ENCODE measurements around the gene SPATA32. TPM values are rescaled to one million over a fixed set of nuclear protein-coding genes. Genes with fewer than 3 reads are reported as not detected.

The SPATA32 gene
- total RNA-seq, 2 experiments from 2014 or later = 0.62 to 0.68 TPM

- Mint-ChIP-seq H3K27me3 (no peaks in the 10 kb centered on the region), H3K36me3 (peaks cover 50% of the 10 kb centered on the region), H3K9me3 (no peaks in the 10 kb centered on the region), H3K27ac (peak overlapping the region; percentile 99), H3K4me3 (peak overlapping the region; percentile 96), H3K4me1 (peaks cover 66% of the 10 kb centered on the region)
- no peak for DNase-seq
Observed at GRCh38 chr17:45226576-45226975, 35.3 kb downstream of the SPATA32 start.

GRCh38 chr17:45225964-45226530, 35.8 kb downstream of the SPATA32 start:
- peaks cover 61% of the 10 kb centered on the region for H3K4me1 Mint-ChIP-seq
- no peaks in the 10 kb centered on the region for H3K27me3 Mint-ChIP-seq
- H3K27ac Mint-ChIP-seq = peak overlapping the region; percentile 99
- peak; percentile 94 for DNase-seq
- no peaks in the 10 kb centered on the region for H3K9me3 Mint-ChIP-seq
- H3K36me3 Mint-ChIP-seq = peaks cover 45% of the 10 kb centered on the region
- peak overlapping the region; percentile 96 for H3K4me3 Mint-ChIP-seq

GRCh38 chr17:45225051-45225700, 36.7 kb downstream of the SPATA32 start:
- H3K4me1 Mint-ChIP-seq = peaks cover 62% of the 10 kb centered on the region
- H3K4me3 Mint-ChIP-seq = peak overlapping the region; percentile 96
- no peaks in the 10 kb centered on the region for H3K27me3 Mint-ChIP-seq
- no peaks in the 10 kb centered on the region for H3K9me3 Mint-ChIP-seq
- DNase-seq = no peak
- H3K27ac Mint-ChIP-seq = peak overlapping the region; percentile 99
- peaks cover 46% of the 10 kb centered on the region for H3K36me3 Mint-ChIP-seq

- H3K27me3 Mint-ChIP-seq = no peaks in the 10 kb centered on the region
- peak; percentile 66 for DNase-seq
- H3K27ac Mint-ChIP-seq = peak overlapping the region; percentile 99
- peaks cover 62% of the 10 kb centered on the region for H3K4me1 Mint-ChIP-seq
- H3K9me3 Mint-ChIP-seq = no peaks in the 10 kb centered on the region
- H3K4me3 Mint-ChIP-seq = peak overlapping the region; percentile 96
- peaks cover 47% of the 10 kb centered on the region for H3K36me3 Mint-ChIP-seq
Observed at GRCh38 chr17:45224671-45225050, 37.2 kb downstream of the SPATA32 start.

GRCh38 chr17:45223539-45224528, 38.1 kb downstream of the SPATA32 start:
- Mint-ChIP-seq H3K4me1 (peaks cover 65% of the 10 kb centered on the region), H3K27ac (peak overlapping the region; percentile 99), H3K36me3 (peaks cover 54% of the 10 kb centered on the region), H3K27me3 (no peaks in the 10 kb centered on the region), H3K9me3 (no peaks in the 10 kb centered on the region), H3K4me3 (peak overlapping the region; percentile 96)
- DNase-seq = peak; percentile 74

GRCh38 chr17:45222996-45223538, 38.8 kb downstream of the SPATA32 start:
- H3K27me3 Mint-ChIP-seq = no peaks in the 10 kb centered on the region
- DNase-seq = peak; percentile 43
- H3K27ac Mint-ChIP-seq = peak overlapping the region; percentile 99
- peaks cover 53% of the 10 kb centered on the region for H3K36me3 Mint-ChIP-seq
- H3K9me3 Mint-ChIP-seq = no peaks in the 10 kb centered on the region
- peaks cover 59% of the 10 kb centered on the region for H3K4me1 Mint-ChIP-seq
- H3K4me3 Mint-ChIP-seq = peak overlapping the region; percentile 96

GRCh38 chr17:45222289-45222995, 39.5 kb downstream of the SPATA32 start:
- peak overlapping the region; percentile 99 for H3K27ac Mint-ChIP-seq
- no peaks in the 10 kb centered on the region for H3K27me3 Mint-ChIP-seq
- DNase-seq = peak; percentile 55
- peak overlapping the region; percentile 96 for H3K4me3 Mint-ChIP-seq
- peaks cover 54% of the 10 kb centered on the region for H3K4me1 Mint-ChIP-seq
- peaks cover 54% of the 10 kb centered on the region for H3K36me3 Mint-ChIP-seq
- H3K9me3 Mint-ChIP-seq = no peaks in the 10 kb centered on the region

- Mint-ChIP-seq H3K27ac (no peak overlapping the region), H3K4me3 (peak overlapping the region; percentile 96), H3K27me3 (no peaks in the 10 kb centered on the region), H3K4me1 (peaks cover 49% of the 10 kb centered on the region), H3K9me3 (no peaks in the 10 kb centered on the region), H3K36me3 (peaks cover 55% of the 10 kb centered on the region)
- DNase-seq = no peak
Observed at GRCh38 chr17:45222014-45222288, 39.9 kb downstream of the SPATA32 start.

- Mint-ChIP-seq H3K4me1 (peaks cover 49% of the 10 kb centered on the region), H3K27ac (peak within 1 kb of the TSS; percentile 99)
Observed at GRCh38 chr17:45221081-45222013, 40.5 kb downstream of the SPATA32 start, which contains the start of gene FMNL1. Gene FMNL1 (plus strand): TSS chr17:45221885. CDS start chr17:45222125, 240 bp downstream.

GRCh38 chr17:45220079-45220478, 41.8 kb downstream of the SPATA32 start:
- peak overlapping the region; percentile 91 for H3K27ac Mint-ChIP-seq
- no peaks in the 10 kb centered on the region for H3K27me3 Mint-ChIP-seq
- peak overlapping the region; percentile 96 for H3K4me3 Mint-ChIP-seq
- peaks cover 41% of the 10 kb centered on the region for H3K4me1 Mint-ChIP-seq
- no peak for DNase-seq
- H3K9me3 Mint-ChIP-seq = no peaks in the 10 kb centered on the region
- H3K36me3 Mint-ChIP-seq = peaks cover 51% of the 10 kb centered on the region

More at GRCh38 chr17:45221081-45222013, 40.5 kb downstream of the SPATA32 start, which contains the start of gene FMNL1:
- peak; percentile 68 for DNase-seq
- Mint-ChIP-seq H3K9me3 (no peaks in the 10 kb centered on the region), H3K36me3 (peaks cover 55% of the 10 kb centered on the region), H3K27me3 (no peaks in the 10 kb centered on the region), H3K4me3 (peak within 1 kb of the TSS; percentile 96)

GRCh38 chr17:45218895-45219661, 42.8 kb downstream of the SPATA32 start:
- Mint-ChIP-seq H3K4me3 (peak overlapping the region; percentile 96), H3K9me3 (no peaks in the 10 kb centered on the region), H3K27me3 (no peaks in the 10 kb centered on the region), H3K36me3 (peaks cover 51% of the 10 kb centered on the region), H3K27ac (peak overlapping the region; percentile 91), H3K4me1 (peaks cover 37% of the 10 kb centered on the region)
- DNase-seq = peak; percentile 79

Measured in activated naive CD8-positive, alpha-beta T cell treated with anti-CD3 and anti-CD28 coated beads for 36 hours (primary cell).